Measurements from ENCODE around the gene PRTN3.
"Not testable (repeated sequence)": the region's sequence is repeated elsewhere in the genome, so short reads cannot be mapped to it uniquely, and the experiment has no call there.

The PRTN3 gene

GRCh38 chr19:845707-846521 lies 5.1 kb downstream of the PRTN3 start:
- no peak for DNase-seq (ENCODE audit: low read depth)

- no peak for DNase-seq (ENCODE audit: low read depth)
Measured at GRCh38 chr19:848386-848921, 7.7 kb downstream of the PRTN3 start.

- not testable (repeated sequence) for DNase-seq (ENCODE audit: low read depth)
Measured at GRCh38 chr19:849195-849594, 8.4 kb downstream of the PRTN3 start.

DNA sequence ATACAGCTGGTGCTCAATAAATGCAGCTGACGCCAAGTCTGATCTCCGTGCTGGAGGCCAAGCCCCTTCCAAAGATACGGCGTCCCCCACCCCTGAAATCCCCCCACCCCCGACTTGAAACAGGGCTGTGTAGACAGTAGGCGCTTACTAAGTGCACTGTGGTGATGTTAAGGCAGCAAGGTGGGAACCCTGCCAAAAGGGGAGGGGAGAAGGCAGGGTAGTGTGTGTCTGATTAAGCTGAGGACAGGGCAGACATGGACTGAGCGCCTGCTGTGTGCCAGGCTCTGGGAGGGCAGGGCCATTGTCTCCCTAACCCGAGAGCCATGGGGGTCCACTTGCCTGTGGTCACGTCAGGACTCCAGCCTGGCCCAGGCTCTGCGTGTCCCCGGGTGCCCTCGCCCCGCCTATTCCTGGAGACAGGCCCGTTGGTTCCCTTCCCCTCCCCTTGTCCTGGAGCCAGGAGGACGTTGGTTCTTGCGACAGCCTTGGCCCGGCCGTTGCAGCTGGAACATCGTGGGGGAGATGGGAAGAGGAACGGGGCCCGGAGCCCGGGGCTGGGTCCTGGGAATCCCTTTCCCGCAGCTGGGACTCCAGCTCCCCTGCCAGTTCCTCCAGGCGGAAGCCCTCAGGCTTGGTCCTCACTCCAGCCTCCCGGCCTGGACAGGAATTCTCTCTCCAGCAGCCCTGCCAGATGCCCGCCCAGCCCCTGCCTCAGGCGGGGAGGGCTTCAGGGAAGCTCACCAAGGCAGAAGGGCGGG lies 9.6 kb downstream of the PRTN3 start:
- no peak for DNase-seq (ENCODE audit: low read depth)

DNA sequence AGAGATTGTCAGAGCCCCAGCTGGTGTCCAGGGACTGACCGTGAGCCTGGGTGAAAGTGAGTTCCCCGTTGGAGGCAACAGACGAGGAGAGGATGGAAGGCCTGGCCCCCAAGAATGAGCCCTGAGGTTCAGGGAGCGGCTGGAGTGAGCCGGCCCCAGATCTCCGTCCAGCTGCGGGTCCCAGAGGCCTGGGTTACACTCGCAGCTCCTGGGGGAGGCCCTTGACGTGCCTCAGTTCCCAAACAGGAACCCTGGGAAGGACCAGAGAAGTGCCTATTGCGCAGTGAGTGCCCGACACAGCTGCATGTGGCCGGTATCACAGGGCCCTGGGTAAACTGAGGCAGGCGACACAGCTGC lies 10.2 kb downstream of the PRTN3 start:
- no peak for DNase-seq (ENCODE audit: low read depth)

GRCh38 chr19:852136-853013 lies 11.6 kb downstream of the PRTN3 start, which contains the start of gene ELANE:
TSS of gene ELANE (plus strand) at chr19:852303. CDS start at chr19:852329, 26 bp downstream.
- no peak for DNase-seq (ENCODE audit: low read depth)

- no peak for DNase-seq (ENCODE audit: low read depth)
Measured at GRCh38 chr19:853014-853585, 12.3 kb downstream of the PRTN3 start.

DNA sequence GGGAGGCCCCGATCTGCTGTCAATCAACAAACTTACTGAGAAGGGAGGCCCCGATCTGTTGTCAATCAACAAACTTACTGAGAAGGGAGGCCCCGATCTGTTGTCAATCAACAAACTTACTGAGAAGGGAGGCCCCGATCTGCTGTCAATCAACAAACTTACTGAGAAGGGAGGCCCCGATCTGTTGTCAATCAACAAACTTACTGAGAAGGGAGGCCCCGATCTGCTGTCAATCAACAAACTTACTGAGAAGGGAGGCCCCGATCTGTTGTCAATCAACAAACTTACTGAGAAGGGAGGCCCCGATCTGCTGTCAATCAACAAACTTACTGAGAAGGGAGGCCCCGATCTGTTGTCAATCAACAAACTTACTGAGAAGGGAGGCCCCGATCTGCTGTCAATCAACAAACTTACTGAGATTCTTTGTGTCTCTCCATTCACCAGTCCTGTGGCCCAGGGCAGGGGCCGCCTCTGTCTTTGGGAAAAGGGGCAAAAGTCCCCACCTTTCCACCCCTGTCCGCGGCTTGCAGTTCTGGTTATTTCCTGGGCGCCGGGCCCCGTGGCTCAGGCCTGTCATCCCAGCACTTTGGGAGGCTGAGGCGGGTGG lies 12.9 kb downstream of the PRTN3 start:
- not testable (repeated sequence) for DNase-seq (ENCODE audit: low read depth)

GRCh38 chr19:854549-854948 lies 13.8 kb downstream of the PRTN3 start:
- DNase-seq (ENCODE audit: low read depth) = no peak

- no peak for DNase-seq (ENCODE audit: low read depth)
Measured at GRCh38 chr19:855142-855541, 14.3 kb downstream of the PRTN3 start.

DNA sequence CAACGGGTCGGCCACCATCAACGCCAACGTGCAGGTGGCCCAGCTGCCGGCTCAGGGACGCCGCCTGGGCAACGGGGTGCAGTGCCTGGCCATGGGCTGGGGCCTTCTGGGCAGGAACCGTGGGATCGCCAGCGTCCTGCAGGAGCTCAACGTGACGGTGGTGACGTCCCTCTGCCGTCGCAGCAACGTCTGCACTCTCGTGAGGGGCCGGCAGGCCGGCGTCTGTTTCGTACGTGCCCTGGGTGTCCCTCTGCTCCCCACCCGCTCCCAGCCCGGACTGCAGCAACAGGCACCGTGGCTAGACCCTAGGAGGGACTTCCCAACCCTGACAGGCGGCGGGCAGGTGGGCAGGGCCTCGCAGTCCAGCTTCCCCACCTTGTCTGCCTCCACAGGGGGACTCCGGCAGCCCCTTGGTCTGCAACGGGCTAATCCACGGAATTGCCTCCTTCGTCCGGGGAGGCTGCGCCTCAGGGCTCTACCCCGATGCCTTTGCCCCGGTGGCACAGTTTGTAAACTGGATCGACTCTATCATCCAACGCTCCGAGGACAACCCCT lies 14.8 kb downstream of the PRTN3 start:
- no peak for DNase-seq (ENCODE audit: low read depth)

- no peak for DNase-seq (ENCODE audit: low read depth)
Measured at GRCh38 chr19:858284-858683, 17.5 kb downstream of the PRTN3 start.

- no peak for DNase-seq (ENCODE audit: low read depth)
Measured at GRCh38 chr19:858868-859843, 18.4 kb downstream of the PRTN3 start, which contains the start of gene CFD. TSS of gene CFD (plus strand) at chr19:859664. CDS start at chr19:859690, 26 bp downstream.

- DNase-seq (ENCODE audit: low read depth) = no peak
Measured at GRCh38 chr19:861141-861755, 20.4 kb downstream of the PRTN3 start.

DNA sequence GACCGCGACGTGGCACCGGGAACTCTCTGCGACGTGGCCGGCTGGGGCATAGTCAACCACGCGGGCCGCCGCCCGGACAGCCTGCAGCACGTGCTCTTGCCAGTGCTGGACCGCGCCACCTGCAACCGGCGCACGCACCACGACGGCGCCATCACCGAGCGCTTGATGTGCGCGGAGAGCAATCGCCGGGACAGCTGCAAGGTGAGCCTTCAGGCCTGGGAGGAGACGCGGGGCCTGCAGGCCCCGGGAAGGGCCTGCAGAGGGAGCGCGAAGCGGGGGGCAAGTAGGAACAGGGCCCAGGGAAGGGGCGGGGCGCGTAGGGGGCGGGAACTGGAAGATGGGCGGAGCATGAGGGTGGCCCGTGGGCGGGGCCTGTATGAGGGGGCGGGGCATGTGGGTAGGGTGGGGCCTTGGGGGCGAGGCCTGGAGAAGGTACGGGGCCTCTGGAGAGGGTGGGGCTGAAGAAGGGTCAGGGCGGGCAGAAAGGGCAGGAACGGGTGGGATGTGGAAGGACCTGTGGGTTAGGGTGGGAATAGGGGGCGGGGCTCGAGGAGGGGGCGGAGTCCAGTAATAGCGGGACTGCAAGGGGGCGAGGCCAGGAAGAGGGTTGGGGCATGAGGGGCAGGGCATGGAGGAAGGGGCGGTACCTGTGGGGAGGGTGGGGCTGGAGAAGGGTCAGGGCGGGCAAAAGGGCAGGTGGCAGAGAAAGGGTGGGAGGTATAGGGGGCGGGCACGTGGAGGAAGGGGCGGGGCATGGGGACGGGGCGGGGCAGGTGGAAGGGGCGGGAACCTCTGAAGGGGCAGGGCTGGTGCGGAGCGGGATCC lies 21.2 kb downstream of the PRTN3 start:
- DNase-seq (ENCODE audit: low read depth) = peak; percentile 49

DNA sequence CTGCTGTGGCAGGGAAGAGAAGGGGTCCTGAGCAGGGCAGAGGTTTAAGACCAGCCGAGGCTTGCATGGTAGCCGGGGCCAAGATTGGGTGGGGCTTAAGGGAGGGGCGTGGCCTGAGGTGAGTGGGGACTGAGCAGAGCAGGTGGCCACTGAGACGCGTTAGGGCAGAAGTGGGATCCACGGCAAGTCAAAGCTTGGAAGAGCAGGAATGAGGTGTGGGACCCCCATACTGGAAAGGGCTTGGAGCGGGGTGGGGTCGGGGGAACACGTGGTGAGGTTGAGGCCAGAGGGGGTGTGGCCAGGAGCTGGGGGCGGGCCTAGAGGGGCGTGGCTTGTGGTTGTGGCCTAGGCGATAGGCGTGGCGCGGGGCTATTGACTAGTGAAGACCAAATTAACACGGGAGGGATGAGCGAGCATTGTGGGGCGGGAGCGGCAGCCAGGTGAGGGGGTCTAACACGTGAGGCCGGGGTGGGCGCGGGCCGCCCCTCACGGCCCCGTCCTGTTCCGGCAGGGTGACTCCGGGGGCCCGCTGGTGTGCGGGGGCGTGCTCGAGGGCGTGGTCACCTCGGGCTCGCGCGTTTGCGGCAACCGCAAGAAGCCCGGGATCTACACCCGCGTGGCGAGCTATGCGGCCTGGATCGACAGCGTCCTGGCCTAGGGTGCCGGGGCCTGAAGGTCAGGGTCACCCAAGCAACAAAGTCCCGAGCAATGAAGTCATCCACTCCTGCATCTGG lies 21.9 kb downstream of the PRTN3 start:
- peak; percentile 66 for DNase-seq (ENCODE audit: low read depth)

- DNase-seq (ENCODE audit: low read depth) = no peak
Measured at GRCh38 chr19:863315-863620, 22.5 kb downstream of the PRTN3 start.
